Ovary (tissue), 9 donors: ENCODE measurements around the gene FBXO17. TPM values are rescaled to one million over a fixed set of nuclear protein-coding genes. Genes with fewer than 3 reads are reported as not detected.
"Not testable (repeated sequence)": the region's sequence is repeated elsewhere in the genome, so short reads cannot be mapped to it uniquely, and the experiment has no call there.

Experiments used
- DNase-seq, 5 donors: peaks; one replicate each; pipeline ENCODE4 v3.0.0-alpha.2; 2019 to 2020
- H3K27ac ChIP-seq, 2 donors: fragments of 200-600 bp; one replicate each; pipeline versions ENCODE4 v1.5.1 to v1.8.0; 2019 to 2022
- H3K27me3 ChIP-seq: fragments of 200-600 bp; one replicate; pipeline ENCODE4 v1.8.0; 2022
- H3K36me3 ChIP-seq: fragments of 200-600 bp; sonication (generic); one replicate; pipeline ENCODE4 v1.5.1; 2019
- H3K4me1 ChIP-seq: one replicate; pipeline ENCODE4 v1.8.1; 2013; ENCODE audit warnings: mild to moderate bottlenecking, moderate library complexity; ENCODE audit not compliant: insufficient read depth
- H3K4me3 ChIP-seq: fragments of 200-600 bp; sonication (generic); one replicate; pipeline ENCODE4 v1.5.1; 2017
- H3K9me3 ChIP-seq, 2 donors: fragments of 200-600 bp in 1 of 2; sonication (generic) in 1 of 2; one replicate each; pipeline versions ENCODE4 v1.5.1 to v1.8.1; 2013 to 2019; ENCODE audit warnings: mild to moderate bottlenecking in 1 of 2, moderate library complexity in 1 of 2
- EP300 ChIP-seq: sonication (generic); formaldehyde crosslinking; IDR thresholded peaks from one replicate; pipeline ENCODE4 v1.6.1; 2017; ENCODE audit warnings: antibody characterized with exemption
- POLR2A ChIP-seq: fragments of 450-650 bp; IDR thresholded peaks from one replicate; pipeline ENCODE4 v1.6.1; 2017; ENCODE audit warnings: antibody characterized with exemption, mild to moderate bottlenecking, moderate library complexity
- WGBS, 3 donors: extraction: QIAGEN DNeasy Blood & Tissue Kit in 1 of 3; methylation state at CpG; one replicate each; pipeline versions ENCODE4 v1.1.5 to v1.1.7; 2013 to 2017; 5-methylcytosine and 5-hydroxymethylcytosine counted together
- intact Hi-C, 4 donors: fragments of 100-400 bp; cut with DNase I; formaldehyde crosslinking; loops; one replicate each; pipeline versions ENCODE4 v1.11.0 to v1.15.1; 2022 to 2023
- polyA plus RNA-seq, 2 donors: library from polyadenylated mRNA; stranded (reverse); fragments of 200-250 nt in 1 of 2; fragments of 350-450 nt in 1 of 2; fragmentation: Illumina TruSeq in 1 of 2; extraction: RNeasy Lipid Tissue Mini Kit (QIAGEN cat#74804) in 1 of 2; gene quantifications; one replicate each; pipeline ENCODE4 v1.2.3, GENCODE V29; 2013 to 2014
- total RNA-seq, 7 donors: library from RNA; depleted of rRNA in 2 of 7; stranded (reverse); fragments of >200 nt in 2 of 7; fragmentation: NEBNext Ultra II Directional in 3 of 7; extraction: Animal tissue kit (Norgen Biotek cat#: 25700) in 3 of 7; gene quantifications; one replicate each; pipeline versions ENCODE4 v1.1.0 to v1.2.4, GENCODE V29; 2016 to 2023
- TF ChIP-seq, protein P1 (sequence below), 3 donors: fragments of 450-650 bp in 2 of 3; fragments of 200-600 bp in 1 of 3; IDR thresholded peaks; one replicate each; pipeline versions ENCODE4 v1.5.1 to v1.8.0; 2016 to 2022; ENCODE audit warnings: antibody characterized with exemption in 3 of 3, mild to moderate bottlenecking in 1 of 3
- donor health status: DM: no; HTN: no; CAD: no; lungs with moderate emphysema.
- donor health status: DM: no; HTN: no; CAD: no.
- donor health status: Bipolar disorder and iron deficiency.
- donor health status: DM: yes; HTN: yes; CAD: no.
- donor health status: DM: no; HTN: no; CAD: no.
- donor health status: DM: yes; HTN: yes; CAD: no.

FBXO17 gene
- total and polyA plus RNA-seq, 9 donors: 26.7 to 52.2 (median 36.1) TPM

DNA sequence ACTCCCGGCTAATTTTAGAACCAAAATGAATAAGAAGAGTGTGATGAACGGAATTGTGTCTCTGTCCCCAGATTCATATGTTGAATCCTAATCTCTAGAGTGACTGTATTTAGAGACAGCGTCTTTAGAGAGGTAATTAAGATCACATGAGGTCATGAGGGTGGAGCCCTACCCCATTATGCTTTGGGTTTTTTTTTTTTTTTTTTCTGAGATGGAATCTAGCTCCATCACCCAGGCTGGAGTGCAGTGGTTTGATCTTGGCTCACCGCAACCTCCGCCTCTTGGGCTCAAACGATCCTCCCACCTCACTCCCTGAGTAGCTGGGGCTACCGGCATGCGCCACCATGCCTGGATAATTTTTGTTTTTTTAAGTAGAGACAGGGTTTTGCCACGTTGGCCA lies 28.9 kb upstream of the FBXO17 start:
- intact Hi-C loops: no loop called here
- no peak for DNase-seq
- Histone ChIP-seq H3K27me3 (no peaks in the 10 kb centered on the region), H3K4me1 (no peaks in the 10 kb centered on the region), H3K36me3 (no peaks in the 10 kb centered on the region), H3K9me3 (no peaks in the 10 kb centered on the region), H3K27ac (no peak overlapping the region), H3K4me3 (no peak overlapping the region)
- 70 to 78% (median 71%) methylated on average over 9 of the region's 9 CpGs for WGBS, 3 donors
- TF ChIP-seq POLR2A (no peak), EP300 (no peak)
- TF ChIP-seq, protein P1, sequence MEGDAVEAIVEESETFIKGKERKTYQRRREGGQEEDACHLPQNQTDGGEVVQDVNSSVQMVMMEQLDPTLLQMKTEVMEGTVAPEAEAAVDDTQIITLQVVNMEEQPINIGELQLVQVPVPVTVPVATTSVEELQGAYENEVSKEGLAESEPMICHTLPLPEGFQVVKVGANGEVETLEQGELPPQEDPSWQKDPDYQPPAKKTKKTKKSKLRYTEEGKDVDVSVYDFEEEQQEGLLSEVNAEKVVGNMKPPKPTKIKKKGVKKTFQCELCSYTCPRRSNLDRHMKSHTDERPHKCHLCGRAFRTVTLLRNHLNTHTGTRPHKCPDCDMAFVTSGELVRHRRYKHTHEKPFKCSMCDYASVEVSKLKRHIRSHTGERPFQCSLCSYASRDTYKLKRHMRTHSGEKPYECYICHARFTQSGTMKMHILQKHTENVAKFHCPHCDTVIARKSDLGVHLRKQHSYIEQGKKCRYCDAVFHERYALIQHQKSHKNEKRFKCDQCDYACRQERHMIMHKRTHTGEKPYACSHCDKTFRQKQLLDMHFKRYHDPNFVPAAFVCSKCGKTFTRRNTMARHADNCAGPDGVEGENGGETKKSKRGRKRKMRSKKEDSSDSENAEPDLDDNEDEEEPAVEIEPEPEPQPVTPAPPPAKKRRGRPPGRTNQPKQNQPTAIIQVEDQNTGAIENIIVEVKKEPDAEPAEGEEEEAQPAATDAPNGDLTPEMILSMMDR (IDR thresholded peaks at IDR 0.05): no peak

DNA sequence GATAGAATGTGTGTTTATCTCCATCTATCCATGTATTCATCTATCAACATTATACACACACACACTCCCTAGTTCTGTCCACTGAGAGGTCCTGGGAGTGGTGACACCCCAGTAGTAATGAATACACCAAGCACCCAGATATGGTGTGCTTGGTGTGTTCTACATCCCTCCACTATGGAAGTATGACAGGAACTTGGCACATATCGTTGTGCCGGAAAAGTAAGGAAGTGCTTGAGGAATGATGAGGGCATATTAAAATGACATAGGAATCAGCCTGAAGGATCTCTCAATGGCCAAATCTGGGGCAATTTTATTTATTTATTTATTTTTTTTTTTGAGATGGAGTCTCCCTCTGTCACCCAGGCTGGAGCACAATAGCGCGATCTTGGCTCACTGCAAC lies 28.3 kb upstream of the FBXO17 start:
- Histone ChIP-seq H3K4me1 (no peaks in the 10 kb centered on the region), H3K27ac (no peak overlapping the region), H3K4me3 (no peak overlapping the region), H3K9me3 (no peaks in the 10 kb centered on the region), H3K27me3 (no peaks in the 10 kb centered on the region), H3K36me3 (no peaks in the 10 kb centered on the region)
- intact Hi-C loops: no loop called here
- WGBS, 3 donors: 83 to 86% (median 86%) methylated on average over 4 of the region's 4 CpGs
- TF ChIP-seq, protein P1 (IDR thresholded peaks at IDR 0.05): no peak
- no peak for TF ChIP-seq POLR2A
- no peak for TF ChIP-seq EP300
- no peak for DNase-seq

DNA sequence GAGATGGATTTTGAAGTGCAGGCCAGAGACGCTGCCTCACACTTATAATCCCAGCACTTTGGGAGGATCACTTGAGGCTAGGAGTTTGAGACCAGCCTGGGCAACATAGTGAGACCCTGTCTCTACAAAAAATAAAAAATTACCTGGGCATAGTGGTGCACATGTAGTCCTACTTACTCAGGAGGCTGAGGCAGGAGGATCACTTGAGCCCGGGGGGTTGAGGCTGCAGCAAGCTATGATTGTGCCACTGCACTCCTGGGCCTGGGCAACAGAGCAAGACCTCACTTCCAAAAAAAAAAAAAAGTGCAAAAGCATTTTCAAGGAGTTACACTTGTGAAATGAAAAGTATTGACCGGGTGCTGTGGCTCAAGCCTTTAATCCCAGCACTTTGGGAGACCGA lies 27.6 kb upstream of the FBXO17 start:
- no peaks in the 10 kb centered on the region for H3K36me3 ChIP-seq
- no peak for DNase-seq
- no peaks in the 10 kb centered on the region for H3K9me3 ChIP-seq
- H3K27ac ChIP-seq: no peak overlapping the region
- 77 to 88% (median 83%) methylated on average over 4 of the region's 4 CpGs for WGBS, 3 donors
- intact Hi-C loops: no loop called here
- TF ChIP-seq POLR2A: no peak
- TF ChIP-seq, protein P1 (IDR thresholded peaks at IDR 0.05): no peak
- TF ChIP-seq EP300: no peak
- no peak overlapping the region for H3K4me3 ChIP-seq
- no peaks in the 10 kb centered on the region for H3K27me3 ChIP-seq
- H3K4me1 ChIP-seq: no peaks in the 10 kb centered on the region

DNA sequence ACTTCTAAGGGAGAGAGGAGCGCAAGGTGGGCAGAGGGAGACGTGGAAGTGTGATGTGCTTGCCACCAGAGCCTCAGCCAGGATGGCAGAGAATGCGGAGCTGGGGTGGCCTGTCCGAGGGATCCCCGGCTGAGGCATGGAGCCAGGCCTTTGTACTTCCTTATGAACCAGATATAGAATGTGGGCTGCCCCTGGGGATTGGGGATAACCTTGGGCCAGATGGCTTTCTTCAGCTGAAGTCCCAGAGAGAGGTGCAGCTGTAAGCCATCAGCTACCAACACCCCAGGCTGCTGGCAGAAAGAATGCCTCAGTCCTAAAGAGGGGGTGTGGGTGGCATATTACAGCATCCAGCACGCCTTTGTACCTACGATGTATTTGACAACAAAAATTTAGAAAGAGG lies 25.5 kb upstream of the FBXO17 start:
- no peaks in the 10 kb centered on the region for H3K4me1 ChIP-seq
- intact Hi-C loops: no loop called here
- TF ChIP-seq, protein P1 (IDR thresholded peaks at IDR 0.05): no peak
- TF ChIP-seq EP300 (no peak), POLR2A (no peak)
- WGBS, 3 donors: 30 to 32% (median 31%) methylated on average over 7 of the region's 7 CpGs
- no peaks in the 10 kb centered on the region for H3K9me3 ChIP-seq
- no peak overlapping the region for H3K4me3 ChIP-seq
- no peaks in the 10 kb centered on the region for H3K27me3 ChIP-seq
- H3K36me3 ChIP-seq: no peaks in the 10 kb centered on the region
- no peak overlapping the region for H3K27ac ChIP-seq
- no peak for DNase-seq

DNA sequence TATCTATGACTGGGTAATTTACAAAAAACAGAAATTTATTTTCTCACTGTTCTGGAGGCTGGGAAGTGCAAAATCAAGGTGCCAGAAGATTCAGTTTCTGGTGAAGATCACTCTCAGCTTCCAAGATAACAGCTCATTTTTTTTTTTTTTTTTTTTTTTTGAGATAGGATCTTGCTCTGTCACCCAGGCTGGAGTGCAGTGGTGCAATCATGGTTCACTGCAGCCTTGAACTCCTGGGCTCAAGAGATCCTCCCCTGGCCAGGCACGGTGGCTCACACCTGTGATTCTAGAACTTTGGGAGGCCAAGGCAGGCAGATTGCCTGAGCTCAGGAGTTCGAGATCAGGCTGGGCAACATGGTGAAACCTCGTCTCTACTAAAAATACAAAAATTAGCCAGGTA lies 22.0 kb upstream of the FBXO17 start:
- H3K9me3 ChIP-seq, H3K36me3 ChIP-seq, H3K27ac ChIP-seq, H3K27me3 ChIP-seq, DNase-seq, H3K4me1 ChIP-seq, H3K4me3 ChIP-seq, intact Hi-C loops: not testable (repeated sequence)
- 62 to 71% (median 70%) methylated on average over 3 of the region's 3 CpGs for WGBS, 3 donors
